ENCODE results near the gene PHF2. TPM values are rescaled to one million over a fixed set of nuclear protein-coding genes. Genes with fewer than 3 reads are reported as not detected.
A peak's percentile ranks its signal among the peaks of the same experiment; 100 is the strongest.

PHF2 gene
- total and polyA plus RNA-seq, 9 of the 15 experiments (the other 6 are each of a cell fraction or from before 2014, with no cell fraction given), result 0.37 to 14.4 (median 8.1) TPM

- Histone ChIP-seq H3K79me2 (ENCODE audit: control insufficient read depth, insufficient read depth, low read length) (peaks cover 57% of the 10 kb centered on the region), H3K36me3 (ENCODE audit: control insufficient read depth, insufficient read depth, low read length) (no peaks in the 10 kb centered on the region), H3K4me3 (no peak overlapping the region), H4K20me1 (replicated peaks; ENCODE audit: control insufficient read depth, insufficient read depth, low read length) (peaks cover 9% of the 10 kb centered on the region), H3K4me2 (ENCODE audit: insufficient read depth, low read length) (no peak overlapping the region; the same call in 1 of the 2 replicates), H3K4me1 (replicated peaks in 1 of 2; ENCODE audit: control insufficient read depth in 2 of 2, insufficient read depth in 2 of 2, low read length in 2 of 2) (peaks cover 14 to 34% of the 10 kb centered on the region in 2 experiments), H3K27me3 (ENCODE audit: control insufficient read depth in 2 of 2, insufficient read depth in 2 of 2, low read length in 2 of 2) (no peaks in the 10 kb centered on the region), H2AFZ (ENCODE audit: low read depth, low read length) (no peak overlapping the region), H3K9me3 (replicated peaks; ENCODE audit: control insufficient read depth, insufficient read depth, low read depth, low read length) (no peaks in the 10 kb centered on the region), H3K9me1 (ENCODE audit: control insufficient read depth, insufficient read depth, low read length) (no peaks in the 10 kb centered on the region), H3K27ac (ENCODE audit: extremely low read depth, low read depth, low read length) (no peak overlapping the region), H3K9ac (ENCODE audit: insufficient read depth in 1 of 2, low read depth in 2 of 2, low read length in 2 of 2) (peak overlapping the region in 1 of 2 experiments; percentile 79; a peak in 1 of 4 replicates)
- no TSS peak for BruUV-seq (replicated peaks)
- DNase-seq (ENCODE audit: extremely low read depth in 1 of 4, low spot score in 3 of 4) (no peak), FAIRE-seq (no peak), ATAC-seq (no peak)
- in situ Hi-C loops (cut with MboI), result no loop called here
- intact Hi-C loops (cut with micrococcal nuclease), result no loop called here
- 49% methylated on average over 9 of the region's 10 CpGs for WGBS (ENCODE audit: insufficient coverage, low coverage, missing lambda C conversion rate)
- POLR2A ChIA-PET, result interaction anchor here (0.6 to 2.4 kb wide), 7 partner anchors 7 to 1424 kb away, joined by 3 to 9 read pairs (median 6); no protein-coding TSS in a partner anchor
- CTCF ChIA-PET (ENCODE audit: low intra/inter-chr PET ratio), result no interaction called here
- TF ChIP-seq MAFK (IDR thresholded peaks at IDR 0.05; ENCODE audit: low read length), result no peak
- TF ChIP-seq ZC3H4 (CRISPR knock-in tag; IDR thresholded peaks at IDR 0.05; ENCODE audit: borderline replicate concordance), result no peak
- no peak for TF ChIP-seq NCOR1 (IDR thresholded peaks at IDR 0.05)
- TF ChIP-seq TRIM24 (IDR thresholded peaks at IDR 0.05), result no peak
- no peak for TF ChIP-seq PRPF4 (IDR thresholded peaks at IDR 0.05; ENCODE audit: insufficient read depth, low read depth, low read length, poor library complexity, severe bottlenecking)
- no peak for TF ChIP-seq ATF6 (CRISPR knock-in tag; IDR thresholded peaks at IDR 0.05)
- no peak for TF ChIP-seq KLF13 (tag; IDR thresholded peaks at IDR 0.05; ENCODE audit: borderline replicate concordance, low read depth)
- no peak for TF ChIP-seq BDP1 (IDR thresholded peaks at IDR 0.05; ENCODE audit: insufficient read depth, insufficient read length)
- TF ChIP-seq GTF2F1 (IDR thresholded peaks at IDR 0.05; ENCODE audit: low read depth, low read length), result no peak
- no peak for TF ChIP-seq TAF1 (IDR thresholded peaks at IDR 0.05; ENCODE audit: control insufficient read depth, extremely low read depth, insufficient read depth, low read length, severe bottlenecking)
- no peak for TF ChIP-seq HNRNPL (IDR thresholded peaks at IDR 0.05; ENCODE audit: low read depth, low read length)
- no peak for TF ChIP-seq RBM15 (IDR thresholded peaks at IDR 0.05; ENCODE audit: insufficient read depth, low read length)
- no peak for TF ChIP-seq BCL6 (CRISPR knock-in tag; IDR thresholded peaks at IDR 0.05)
- TF ChIP-seq SETDB1 (IDR thresholded peaks at IDR 0.05; ENCODE audit: low read length), result no peak
- TF ChIP-seq KAT2B (IDR thresholded peaks at IDR 0.05; ENCODE audit: low read depth, low read length), result no peak
- no peak for TF ChIP-seq KLF10 (CRISPR knock-in tag; IDR thresholded peaks at IDR 0.05)
- TF ChIP-seq TOE1 (IDR thresholded peaks at IDR 0.05; ENCODE audit: borderline replicate concordance), result no peak
- TF ChIP-seq TOE1 (CRISPR knock-in tag; IDR thresholded peaks at IDR 0.05; ENCODE audit: borderline replicate concordance, low read depth), result no peak
Observed at GRCh38 chr9:93580654-93581380, 4.4 kb downstream of the PHF2 start.
